ENCODE results near the gene MVB12B.

The MVB12B gene

DNA sequence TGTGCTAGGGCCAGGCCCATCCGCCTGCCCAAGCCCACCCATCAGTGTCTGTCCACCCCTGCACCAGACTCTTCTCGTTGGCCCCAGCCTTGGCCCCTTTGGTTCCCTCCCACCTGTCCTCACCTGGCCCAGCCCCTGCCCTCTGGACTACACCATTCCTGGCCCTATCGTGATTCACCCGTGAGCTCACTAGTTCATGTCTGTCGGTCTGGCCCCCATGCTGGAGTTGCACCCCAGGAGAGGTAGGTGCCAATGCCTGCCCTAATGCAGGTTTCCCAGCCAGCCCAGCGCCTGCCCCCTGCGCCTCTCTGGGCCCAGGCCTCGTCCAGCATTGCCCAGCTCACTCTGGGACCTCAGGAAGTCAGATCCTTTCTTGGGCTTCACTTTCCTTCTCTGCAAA, 171.7 kb downstream of the MVB12B start:
- DNase-seq, result no peak

DNA sequence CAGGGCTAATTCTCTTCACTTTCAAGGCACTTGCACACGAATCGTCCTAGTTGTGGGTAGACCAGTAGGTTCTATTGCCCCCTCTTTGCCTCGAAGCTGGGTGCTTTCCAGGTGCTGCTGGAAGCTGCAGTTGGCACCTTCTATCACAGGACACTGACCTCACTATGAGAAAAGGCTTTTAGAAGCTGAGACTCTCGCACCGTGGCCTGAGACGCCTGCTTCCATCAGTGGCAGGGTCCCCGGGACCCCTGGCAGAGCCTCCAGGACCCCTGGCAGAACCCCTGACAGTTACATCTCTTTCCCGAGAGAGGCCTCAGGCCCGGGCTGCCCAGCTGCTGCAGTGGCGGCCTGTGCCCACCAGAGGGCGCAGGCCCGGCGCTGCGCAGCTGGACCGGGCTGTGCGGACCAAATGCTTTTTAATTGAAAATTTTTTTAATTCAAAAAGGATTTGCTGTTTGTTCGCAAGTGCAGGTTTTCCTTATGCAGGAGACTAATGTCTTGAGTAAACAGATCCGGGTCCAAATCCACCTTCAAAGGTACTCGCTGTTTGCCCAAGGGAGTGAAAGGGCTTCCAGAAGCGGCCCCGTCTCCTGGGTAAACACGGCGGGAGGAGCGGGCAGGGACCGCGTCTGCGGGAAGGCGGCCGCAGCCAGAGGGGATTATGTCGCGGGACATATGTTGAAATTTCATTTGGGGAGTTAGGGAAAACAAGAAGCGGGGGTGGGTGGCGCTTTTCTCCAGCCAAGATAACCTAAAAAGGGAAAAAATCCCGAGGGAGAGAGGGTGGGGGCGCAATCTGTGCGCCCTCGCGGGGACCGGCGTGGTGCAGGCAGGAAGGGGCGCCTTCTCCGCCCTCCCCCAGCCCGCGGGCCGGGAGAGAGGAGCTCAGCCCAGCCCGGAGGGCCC, 172.6 kb downstream of the MVB12B start:
- DNase-seq, result peak; percentile 51

DNA sequence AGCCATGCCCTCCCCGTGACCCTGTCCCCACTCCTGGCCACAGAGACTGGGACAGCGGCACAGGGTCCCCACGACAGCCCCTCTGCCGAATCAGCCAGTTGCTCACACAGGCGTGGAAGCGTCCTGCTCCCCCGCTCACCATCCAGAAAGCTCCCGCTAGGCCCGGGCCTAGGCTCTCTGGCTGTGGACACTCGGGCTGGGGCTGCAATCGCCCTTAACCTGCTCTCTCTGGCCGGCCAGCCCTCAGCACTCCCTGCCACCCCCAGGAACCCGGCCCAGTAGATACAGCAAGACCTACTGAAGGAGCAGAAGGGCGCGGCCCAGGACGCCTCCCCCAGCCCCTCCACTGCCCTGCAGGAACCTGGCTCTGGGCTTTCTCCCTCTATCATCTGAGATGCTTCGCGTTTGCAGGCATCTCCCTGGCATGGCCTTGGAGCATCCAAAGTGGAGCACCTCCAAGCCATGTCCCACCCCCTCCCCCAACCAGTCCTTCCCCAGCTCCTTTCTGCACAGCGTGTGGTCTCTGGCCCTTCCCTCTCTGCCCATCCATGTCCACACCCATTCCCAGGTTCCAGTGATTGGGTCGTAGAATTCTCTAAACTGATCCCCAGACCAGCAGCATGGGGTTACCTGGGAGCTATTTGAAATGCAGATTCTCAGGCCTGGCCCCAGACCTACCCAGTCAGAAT, 173.4 kb downstream of the MVB12B start:
- DNase-seq, result no peak

DNA sequence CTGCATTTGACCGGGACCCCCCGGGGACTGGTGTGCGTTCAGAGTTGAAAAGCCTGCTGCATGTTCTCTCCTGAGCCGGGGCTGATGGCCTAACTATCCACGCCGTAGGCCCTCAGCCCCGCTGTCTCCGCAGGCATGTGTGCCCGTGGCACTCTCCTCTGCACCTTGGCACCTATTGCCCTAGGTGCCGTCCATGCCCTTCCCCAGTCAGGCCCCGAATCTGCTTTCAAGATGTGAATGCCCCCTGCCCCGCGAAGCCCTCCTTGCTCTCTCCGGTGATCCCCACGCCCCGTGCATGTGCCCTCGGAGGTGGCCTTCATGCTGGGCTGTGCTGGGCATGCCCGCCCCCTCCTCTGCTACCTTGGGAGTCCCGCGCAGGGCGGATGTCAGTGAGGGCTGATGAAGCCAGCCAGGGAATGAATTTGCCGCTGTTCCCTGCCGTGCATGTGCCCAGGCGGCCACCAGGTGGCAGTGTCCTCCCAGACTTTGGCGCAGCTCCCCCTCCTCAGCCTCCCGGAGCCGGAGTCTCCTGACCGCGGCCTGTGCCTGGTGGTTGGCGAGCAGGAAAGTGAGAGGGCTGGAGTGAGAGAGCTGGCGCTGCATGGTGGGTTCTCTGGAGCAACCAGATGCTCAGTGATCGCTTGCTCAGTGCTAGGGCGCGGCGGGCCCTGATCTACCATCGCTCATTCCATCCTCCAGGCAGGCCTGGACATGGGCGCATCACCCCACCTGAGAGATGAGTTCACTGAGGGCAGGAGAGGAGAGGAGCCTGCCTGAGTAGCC, 174.2 kb downstream of the MVB12B start:
- DNase-seq, result peak; percentile 78

DNA sequence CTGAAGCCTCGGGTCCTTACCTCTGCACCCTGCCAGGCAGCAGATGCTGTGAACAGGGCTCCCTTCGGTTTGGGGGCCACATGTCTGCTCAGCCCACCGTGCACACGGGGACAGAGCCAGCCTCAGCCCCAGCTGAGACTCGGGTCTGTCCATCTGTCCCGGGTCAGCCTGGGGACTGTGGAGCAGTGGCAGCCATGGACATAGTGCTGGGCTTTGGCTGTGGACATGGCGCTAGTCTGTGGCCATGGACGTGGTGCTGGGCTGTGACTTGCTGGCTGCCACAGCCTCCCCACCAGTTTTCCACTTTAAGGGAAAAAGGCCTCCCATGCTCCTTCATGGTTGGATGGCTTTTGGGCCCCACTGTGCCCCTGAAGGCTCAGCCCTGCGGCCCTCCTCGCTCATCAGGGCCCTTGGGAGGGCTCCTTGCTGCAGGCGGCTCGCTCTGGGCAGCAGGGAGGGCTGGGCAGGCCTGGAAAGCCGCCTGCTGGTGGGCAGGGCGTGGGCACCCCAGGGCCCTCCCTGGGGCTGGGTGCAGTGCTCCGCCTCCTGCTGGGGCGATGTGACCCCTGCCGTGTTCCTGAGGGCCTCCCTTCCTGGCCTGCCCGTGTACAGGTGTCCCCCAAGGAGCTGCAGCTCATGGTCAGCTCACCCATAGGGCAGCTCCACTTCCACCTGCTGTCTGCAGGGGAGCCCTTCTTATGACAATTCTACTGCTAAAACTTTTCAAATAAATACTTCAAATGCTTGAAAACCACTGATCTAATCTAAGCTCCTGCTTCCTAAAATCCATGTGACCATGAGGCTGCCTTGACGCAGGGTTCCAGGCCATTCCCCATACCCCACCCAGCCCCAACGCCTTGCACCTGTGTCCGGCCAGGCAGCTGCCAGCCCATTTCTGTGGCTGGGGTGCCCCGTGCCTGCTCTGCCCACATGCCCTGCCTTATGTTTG, 175.0 kb downstream of the MVB12B start:
- no peak for DNase-seq

DNA sequence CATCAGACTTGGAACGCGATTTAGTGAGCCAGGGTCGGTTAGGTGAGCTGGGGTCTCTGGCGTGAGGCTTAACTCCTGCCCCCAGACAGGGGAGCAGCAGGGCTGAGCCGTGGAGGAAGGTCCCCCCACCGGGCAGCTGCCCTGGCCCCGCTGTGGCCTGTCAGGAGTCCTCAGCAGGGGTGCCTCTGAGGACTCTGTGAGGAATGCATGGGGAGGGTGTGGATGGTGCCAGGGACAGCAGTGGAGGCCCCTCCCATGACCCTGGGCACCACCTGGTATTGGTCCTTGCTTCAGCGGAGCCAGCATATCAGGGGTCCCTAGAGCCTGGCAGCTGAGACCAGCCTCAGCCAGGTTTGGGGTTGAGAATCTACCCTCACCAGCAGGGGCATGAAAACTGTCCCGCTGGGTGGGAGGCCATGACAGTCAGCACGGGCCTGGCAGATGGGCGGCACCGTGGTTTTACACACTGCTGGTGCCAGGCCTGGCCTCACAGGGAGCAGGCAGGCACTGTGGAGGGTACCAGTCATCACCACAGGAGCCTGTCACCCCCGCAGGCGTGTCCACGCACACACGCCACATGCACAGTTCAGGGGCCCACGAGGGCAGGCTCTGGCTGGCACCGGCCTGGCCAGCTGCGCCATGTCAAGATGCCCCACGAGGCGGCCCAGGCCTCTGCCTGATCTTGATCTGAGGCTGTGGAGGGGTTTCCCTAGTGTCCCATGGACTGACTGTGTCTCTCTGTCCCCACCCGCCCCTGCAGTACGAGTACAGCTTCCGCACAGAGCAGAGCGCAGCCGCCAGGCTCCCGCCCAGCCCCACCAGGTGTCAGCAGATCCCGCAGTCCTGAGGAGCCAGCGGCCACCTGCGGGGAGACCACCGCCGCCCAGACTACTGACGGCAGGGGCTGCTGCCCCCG, 176.0 kb downstream of the MVB12B start:
- no peak for DNase-seq

DNA sequence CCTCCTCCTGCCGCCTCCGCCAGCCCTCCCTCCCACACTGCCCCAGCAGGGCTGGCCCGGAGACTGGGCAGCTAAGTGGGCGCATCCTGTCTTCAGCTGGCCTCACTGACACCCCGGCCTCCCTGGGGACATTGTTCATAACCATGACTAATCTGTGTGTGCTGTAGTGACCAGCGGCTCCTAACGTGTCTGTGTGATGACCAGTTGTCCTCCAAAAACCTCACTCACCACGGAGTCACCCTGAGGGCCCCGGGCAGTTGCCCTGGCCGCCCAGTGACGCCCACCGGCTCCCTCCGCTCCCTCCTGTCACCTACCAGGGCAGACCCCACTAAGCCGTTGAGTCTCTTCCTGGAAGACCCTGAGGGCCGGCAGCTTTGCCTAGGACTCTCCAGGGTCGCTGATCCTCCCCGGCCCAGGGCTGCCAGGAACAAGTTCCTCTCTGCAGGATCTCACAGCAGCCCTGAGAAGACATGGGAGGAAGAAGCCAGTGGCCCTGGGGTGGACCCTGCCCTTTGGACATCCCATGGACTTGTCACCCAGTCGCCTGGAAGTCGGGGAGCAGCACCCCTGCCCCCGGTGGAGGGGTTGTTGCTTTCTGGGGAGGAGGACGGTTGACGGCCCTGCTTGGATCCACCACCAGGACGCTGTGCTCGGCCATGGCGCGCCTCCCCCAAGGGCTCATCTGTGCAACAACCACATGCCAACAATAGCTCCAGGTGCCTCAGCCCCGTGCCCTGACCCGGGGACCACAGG, 176.9 kb downstream of the MVB12B start:
- DNase-seq, result no peak

DNA sequence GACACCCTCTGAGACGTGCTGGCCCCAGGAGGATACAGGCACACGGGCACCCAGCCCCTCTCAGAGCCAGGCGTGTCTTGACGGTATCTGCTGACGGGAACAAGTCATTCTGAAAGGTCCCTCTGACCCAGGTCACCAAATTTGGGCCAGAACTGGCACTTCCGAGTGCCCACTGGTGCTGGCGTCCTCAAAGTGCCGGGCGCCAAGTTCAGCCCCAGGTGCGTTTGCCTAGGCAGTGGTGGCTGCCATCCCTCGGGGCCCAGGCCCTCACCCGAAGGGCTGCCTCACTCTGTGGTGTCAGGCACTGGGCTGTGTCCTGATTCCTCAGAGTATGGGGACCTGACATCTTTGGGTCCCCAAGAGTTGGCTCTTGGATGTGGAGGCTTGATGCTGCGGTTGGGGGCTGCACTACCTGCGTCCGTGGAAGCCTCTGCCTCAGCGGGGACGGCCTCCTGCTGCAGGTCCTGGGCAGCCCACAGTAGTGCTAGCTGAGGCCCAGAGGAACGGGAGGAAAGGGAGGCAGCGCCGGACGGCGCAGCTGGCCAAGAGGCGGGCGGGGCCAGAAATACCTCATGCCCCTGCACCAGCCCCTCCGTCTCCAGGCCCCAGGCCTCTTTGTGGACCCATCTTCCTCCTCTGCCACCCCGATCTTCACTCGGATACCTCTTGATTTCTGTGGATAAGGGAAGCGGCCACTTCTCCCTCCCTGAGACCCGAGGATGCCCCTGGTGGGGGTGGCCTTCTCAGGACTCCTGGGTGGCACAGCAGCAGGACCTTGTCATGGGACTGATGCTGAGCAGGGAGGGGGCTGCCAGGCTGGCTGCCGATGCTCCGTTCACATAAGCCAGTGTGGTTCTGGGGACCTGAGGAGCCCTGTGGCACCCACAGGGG, 177.7 kb downstream of the MVB12B start:
- DNase-seq, result no peak

DNA sequence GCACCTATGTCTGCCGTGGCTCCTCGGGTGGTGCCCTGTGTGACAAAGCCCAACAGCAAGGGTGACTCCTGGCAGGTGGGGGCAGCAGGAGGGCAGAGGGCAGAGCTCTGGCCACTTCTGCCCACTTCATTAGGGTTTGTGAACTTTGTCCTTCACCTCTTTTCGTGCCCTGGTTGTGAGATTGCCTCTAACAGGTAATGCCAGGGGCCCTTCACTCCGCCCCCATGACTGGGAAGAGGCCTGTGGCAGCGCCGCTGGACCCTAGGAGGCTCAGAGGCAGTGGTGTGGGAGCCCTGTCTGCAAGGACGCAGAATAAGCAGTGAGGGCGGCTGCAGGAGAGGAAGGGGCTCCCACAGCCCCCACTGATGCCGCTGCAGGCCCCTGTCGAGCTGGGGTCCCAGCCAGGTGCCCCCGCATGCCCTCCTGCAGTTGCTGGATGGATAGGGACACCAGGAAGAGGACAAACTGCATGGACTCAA, 178.4 kb downstream of the MVB12B start:
- no peak for DNase-seq

DNA sequence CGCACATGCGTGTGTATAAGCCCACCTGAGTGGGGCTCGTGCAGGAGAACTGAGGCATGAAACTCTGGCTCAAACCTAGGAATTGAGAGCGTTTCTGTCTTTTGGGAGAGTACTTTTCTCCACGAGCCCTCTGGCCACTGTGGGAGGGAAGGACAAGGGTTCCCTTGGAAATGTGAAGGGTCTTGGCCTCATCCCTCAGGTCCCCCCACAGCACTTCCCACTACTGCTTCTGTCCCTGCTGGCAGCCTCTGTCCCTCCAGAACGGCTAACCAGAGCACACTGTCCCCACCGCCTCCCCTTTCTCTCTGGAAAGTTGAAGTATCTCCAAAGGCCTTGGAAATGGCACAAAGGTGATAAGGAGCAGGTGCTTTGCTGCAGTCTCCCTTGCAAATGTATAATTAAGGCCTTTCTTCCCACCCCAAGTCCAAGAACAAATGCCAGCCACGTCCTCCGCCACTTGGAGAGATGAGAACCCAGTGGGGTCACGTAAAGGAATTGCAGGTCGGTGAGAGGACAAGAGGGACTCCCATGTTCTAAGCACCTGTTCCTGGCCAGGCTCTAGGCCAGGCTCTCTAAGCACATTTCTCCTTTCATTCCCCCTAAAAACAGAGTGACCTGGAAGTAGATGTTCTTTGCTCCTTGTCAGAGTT, 179.2 kb downstream of the MVB12B start:
- DNase-seq, result no peak

DNA sequence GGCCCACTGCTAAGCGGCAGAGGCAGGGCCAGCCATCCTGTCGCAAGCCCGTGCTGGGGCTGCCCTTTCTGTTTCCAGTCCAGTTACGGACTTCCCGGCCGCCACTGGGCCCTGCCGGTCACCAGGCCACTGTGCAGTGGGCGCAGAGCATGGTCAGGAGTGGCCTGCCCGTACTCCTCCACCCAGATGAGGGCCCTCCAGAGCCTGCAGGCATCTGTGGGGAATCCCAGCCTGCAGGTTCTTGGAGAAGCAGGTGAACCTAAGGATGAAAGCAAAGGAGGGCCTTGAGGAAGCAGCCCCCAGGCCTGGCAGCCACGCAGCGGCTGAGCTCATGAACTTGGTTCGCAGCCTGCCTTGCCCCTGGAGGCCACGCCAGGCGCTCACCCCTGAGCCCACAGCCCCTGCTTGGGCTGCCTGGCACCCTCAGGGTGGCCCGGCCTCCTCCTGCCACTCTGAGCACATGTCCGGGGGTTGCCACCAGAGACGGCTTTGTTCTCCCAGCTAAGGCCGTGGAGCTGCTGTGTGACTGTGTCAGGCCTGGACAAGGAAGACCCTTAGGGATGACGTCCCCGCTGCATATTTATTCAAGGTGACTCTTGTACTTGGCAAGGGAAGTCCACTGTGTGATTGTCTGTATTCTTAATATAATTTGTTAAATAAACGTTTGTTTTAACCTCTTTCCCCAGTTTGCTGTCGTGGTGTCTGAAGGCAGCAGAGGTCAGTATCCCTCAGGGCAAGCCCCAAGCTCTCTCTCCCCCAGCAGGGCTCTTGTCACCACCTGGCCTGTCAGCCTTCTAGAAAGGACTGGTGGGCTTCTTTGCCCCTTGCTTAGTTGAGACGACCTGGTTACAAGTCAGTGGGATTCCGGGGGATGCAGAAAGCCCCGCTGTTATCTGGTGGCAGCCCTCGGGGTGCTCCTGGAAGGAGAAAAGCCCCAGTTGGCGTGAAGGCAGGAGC, 180.0 kb downstream of the MVB12B start:
- DNase-seq, result no peak

DNA sequence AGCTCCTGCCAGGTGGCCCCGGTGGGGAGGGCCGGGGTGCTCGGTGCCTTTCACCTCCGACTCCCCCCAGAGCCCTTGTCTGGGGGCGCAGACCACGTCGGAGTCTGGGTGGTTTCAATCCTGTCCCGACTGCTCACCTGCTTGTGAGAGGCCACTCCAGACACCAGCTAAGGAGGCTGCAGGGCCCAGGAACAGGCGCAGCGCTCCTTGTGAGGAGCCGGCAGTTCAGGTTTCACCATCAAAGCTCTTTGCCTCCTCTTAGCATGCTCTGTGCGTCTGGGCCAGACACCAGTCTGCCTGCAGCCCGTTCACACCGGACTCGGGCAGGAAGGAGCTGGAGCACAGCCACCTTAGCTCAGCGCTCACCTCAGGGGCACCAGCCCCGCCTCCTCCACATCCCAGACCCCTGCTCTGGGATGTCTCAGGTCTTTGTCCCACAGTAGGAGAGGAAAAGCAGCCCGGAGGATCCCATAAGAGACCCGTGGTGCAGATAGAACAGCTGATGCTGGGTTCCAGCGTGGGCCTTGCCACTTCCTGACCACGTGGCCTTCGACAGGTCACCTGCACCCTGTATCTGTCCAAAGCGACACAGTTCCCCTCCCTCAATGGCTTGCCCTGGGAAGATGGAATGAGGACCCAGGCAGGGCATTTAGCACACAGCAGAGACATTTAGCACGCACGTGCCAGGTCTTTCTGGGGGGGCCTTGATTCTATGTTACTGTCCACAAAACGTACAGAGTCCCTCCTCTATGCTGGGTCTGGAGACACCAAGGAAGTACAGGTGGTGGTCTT, 180.9 kb downstream of the MVB12B start:
- no peak for DNase-seq

DNA sequence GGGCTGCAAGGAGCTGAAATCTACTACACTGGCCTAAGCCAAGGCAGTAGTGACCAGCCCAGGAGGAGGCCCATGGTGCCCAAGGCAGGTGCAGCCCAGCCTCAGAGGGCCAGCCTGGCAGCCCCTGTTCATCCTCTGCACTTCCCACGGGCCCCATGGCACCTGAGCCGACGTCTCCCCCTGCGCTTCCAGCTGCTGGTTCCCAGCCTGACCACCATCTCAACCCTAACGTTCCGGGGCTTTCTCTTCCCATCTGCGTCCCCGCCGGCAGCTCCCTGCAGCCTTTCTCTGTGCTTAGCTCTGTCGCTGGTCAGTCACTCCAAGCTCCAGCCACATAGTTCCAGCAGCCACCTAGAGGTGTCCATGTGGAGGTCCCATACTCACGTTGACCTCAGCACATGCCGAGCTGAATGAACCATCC, 181.6 kb downstream of the MVB12B start:
- DNase-seq, result no peak

DNA sequence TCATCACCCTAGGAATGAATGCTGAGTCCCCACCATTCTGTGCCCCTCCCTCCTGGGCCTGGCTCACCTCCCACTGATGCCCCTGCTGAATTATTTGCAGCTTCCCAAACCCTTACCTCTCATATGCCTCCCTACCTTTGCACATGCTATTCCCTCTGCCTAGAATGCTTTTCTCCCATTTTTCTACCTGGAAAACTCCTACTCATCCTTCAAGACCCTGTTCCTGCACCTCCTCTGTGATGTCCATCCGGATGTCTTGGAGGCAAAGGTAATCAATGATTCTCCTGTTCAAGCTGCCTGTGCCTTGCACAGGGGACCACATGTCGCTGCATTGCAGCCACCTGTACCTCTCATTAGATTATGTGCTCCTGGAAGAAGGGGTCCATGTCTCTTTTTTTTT, 182.3 kb downstream of the MVB12B start:
- DNase-seq, result no peak

DNA sequence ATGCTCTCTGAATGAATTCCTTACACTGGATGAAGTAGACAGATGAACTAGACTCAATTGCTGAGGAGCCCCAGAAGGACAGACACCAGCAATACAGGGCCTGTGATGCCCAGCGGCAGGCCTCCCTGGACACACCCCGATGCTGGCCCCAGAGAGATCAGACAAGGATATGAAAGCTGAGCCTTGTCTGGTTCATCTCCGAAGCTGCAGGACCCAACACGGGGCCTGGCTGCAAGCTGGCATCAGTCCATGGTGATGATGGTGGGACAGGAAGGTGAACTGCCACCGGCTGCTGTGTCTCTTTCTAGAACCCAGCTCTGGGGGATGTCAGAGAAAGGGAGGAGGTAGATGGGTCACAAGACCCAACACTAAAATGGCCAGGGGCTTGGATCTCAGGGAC, 183.1 kb downstream of the MVB12B start:
- no peak for DNase-seq

DNA sequence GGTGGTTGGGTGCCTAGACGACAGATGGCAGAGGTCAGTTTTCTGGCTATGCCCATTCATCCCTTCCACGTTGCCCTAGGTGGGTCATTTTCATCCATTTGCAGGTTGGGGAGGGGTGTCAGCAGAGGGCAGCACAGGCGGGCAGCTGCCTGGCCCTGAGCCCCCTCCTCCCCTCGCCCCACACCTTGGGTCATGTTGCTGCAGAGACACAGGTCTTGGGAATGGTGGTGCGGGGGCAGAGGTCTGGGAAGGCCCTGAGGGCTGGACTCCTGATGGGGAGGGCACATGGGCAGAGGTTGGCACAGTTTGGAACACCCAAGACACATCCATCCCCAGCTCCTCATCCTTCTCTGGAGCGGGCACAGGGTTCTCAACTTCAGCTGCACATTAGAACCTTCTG, 183.9 kb downstream of the MVB12B start:
- no peak for DNase-seq

DNA sequence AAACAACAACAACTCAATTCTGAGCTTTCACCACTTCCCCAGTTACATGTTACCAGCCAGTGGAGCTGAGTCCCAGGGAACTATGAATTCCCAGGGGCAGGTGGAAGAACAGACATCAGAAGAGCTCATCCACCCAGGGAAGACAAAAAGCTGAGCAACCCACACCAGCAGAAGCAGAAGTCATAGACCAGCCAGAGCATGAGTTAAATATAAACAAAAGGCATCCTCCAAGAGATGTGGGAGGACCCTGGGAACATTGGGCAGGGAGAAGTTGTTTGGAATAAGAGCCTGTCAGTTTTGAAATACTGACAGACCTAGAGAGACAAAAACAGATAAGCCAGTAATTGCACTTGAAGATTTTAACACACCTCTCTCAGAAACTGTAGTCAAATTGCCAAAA, 184.8 kb downstream of the MVB12B start:
- DNase-seq, result no peak
